Fibroblast of gingiva (primary cell): ENCODE measurements around the gene ZCCHC17.

ENCODE experiments used
- DNase-seq: peaks from one replicate; pipeline ENCODE4 v3.0.0-alpha.2; 2011; ENCODE audit warnings: low read depth

Gene ZCCHC17

GRCh38 chr1:31306278-31306677 lies 9.4 kb downstream of the ZCCHC17 start:
- peak; percentile 92 for DNase-seq

DNA sequence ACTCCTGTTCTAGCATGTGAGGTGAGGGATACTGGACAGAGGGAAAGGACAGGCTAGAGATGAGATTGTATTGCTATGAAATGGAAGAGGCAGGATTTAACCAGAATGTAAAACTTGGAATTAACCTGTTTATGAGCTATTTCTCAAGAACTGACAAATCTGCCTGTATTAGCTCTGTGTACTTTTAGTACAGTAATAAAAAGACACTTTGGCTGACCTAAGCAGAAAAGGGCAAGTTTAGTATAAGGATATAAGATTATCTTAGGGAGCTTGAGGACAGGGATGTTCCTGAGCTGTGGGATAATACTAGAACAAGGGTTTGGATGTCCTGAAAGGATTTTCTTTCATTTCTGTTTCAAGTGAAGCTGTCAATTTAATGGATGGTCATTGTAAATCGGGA lies 11.2 kb downstream of the ZCCHC17 start:
- no peak for DNase-seq

- DNase-seq = peak; percentile 67
Observed at GRCh38 chr1:31310198-31310597, 13.4 kb downstream of the ZCCHC17 start.

GRCh38 chr1:31315902-31316301 lies 19.1 kb downstream of the ZCCHC17 start:
- DNase-seq = no peak

DNA sequence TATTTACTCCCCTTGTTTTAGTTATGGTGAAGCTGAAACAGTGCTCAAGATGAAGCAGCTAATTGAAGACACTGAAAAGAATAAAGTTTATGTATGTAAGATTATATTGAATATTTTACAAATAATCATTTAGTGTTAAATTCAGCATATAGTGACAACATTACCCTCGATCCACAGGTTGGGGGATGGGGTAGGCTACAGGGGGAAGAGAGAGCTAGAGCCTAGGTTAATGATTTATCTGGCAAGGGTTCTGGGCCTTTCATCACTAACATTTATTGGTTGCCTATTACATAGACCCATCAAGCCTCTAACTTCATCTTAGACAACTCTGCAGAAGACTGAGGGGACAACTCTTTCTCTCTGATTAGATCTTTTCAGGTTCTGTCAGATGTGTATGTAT lies 21.3 kb downstream of the ZCCHC17 start:
- no peak for DNase-seq

GRCh38 chr1:31324093-31324492 lies 27.3 kb downstream of the ZCCHC17 start:
- no peak for DNase-seq

- no peak for DNase-seq
Observed at GRCh38 chr1:31324992-31325391, 28.2 kb downstream of the ZCCHC17 start.

GRCh38 chr1:31326461-31326860 lies 29.6 kb downstream of the ZCCHC17 start:
- no peak for DNase-seq

- DNase-seq = peak; percentile 65
Observed at GRCh38 chr1:31327381-31327780, 30.5 kb downstream of the ZCCHC17 start.

DNA sequence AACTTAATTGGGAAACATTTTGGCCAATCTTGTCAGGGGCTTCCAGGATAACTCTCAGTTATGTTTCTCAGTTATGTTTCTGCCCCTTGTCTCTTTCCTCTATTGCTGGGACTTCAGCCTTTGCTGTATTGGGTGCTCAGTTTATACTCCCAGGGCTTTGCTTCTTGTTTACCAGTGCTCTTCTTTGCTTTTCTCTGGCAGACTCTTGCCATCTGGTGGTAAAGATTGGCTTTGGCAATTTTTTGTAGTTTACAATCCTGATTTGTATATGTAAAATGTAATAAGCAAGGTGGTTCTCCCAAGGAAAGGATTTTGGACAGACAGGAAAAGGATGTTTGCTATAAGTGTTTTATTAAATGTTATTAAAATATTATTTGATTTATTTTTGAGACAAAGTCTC lies 38.2 kb downstream of the ZCCHC17 start:
- DNase-seq = peak; percentile 47

DNA sequence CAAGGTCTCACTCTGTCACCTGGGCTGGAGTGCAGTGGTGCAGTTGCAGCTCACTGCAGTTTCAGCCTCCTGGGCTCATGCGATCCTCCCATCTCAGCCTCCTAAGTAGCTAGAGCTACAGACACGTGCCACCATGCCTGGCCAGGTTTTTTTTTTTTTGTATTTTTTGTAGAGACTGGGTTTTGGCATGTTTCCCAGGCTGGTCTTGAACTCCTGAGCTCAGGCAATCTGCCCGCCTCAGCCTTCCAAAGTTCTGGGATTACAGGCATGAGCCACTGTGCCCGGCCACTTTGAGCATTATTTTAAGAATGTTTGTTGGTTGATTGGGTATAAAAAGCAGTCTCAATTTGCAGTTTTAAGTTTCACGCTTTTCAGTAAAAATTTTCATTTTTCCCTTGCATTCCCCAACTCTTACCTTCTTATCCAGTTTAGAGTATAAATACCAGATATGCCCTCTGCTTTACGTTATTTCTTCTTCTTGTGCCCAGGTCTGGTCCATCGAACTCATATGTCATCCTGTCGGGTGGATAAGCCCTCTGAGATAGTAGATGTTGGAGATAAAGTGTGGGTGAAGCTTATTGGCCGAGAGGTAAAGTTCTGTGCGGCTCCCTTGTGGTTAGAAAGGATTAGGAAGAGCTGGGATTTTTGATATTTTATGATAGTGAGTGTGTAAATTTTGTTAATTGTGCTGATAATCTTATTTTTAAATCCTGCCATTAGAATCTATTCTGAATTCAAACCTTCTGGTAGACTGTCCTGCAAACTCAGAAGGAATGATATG lies 40.0 kb downstream of the ZCCHC17 start:
- DNase-seq = no peak

DNA sequence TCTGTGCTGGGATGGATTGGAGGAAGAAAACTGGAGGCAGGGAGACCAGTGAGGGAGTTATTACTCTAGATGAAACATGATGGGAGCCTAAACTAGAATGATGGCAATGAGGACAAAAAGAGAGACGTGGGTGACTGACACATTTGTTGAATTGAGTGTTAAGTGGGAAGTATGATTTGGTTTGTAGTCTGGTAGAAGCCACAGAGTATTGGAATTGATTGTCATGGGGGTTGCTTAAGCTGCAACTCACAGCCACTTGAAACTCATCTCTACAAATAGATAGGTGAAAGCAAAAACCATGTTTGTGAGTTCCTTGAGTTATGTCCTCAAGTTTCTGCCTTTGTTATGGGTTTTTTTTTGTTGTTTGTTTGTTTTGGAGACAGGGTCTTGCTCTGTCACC lies 47.7 kb downstream of the ZCCHC17 start:
- DNase-seq = no peak

- no peak for DNase-seq
Observed at GRCh38 chr1:31345635-31346034, 48.8 kb downstream of the ZCCHC17 start.

DNA sequence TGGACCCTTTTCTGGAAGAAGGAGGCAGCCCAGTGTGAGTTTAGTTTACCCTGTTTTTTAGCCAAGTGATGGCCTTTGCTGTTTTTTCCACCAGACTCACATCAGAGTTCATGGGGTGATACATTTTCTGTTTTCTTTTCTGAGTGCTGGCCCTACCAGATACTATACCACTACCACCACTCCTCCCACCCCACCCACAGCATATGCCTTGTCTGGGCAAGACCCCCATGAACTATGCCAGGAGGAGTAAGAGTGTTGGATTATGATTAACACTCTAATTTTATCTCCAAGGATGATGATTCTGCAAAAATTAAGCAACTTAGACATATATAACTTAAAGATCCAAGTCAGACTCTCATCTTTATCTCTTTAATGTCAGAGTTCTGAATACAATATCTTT lies 50.0 kb downstream of the ZCCHC17 start:
- DNase-seq = no peak

GRCh38 chr1:31348449-31348848 lies 51.6 kb downstream of the ZCCHC17 start:
- DNase-seq = no peak

DNA sequence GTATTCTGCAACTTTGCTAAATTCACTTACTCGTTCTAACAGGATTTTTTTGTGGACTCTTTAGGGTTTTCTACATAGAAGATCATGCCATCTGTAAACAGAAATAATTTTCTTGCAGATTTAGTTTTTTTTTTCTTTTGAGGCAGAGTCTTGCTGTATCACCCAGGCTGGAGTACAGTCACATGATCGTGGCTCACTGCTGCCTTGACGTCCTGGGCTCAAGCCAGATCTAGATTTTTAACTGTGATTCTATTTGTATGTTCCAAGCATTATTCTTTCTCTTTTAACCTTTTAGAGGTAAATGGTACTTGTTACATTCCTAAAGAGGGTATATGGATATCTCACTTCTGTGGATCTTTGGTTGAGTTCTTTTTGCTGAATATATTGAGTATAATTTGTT lies 57.5 kb downstream of the ZCCHC17 start:
- DNase-seq = no peak

GRCh38 chr1:31356427-31356826 lies 59.6 kb downstream of the ZCCHC17 start:
- DNase-seq = no peak

DNA sequence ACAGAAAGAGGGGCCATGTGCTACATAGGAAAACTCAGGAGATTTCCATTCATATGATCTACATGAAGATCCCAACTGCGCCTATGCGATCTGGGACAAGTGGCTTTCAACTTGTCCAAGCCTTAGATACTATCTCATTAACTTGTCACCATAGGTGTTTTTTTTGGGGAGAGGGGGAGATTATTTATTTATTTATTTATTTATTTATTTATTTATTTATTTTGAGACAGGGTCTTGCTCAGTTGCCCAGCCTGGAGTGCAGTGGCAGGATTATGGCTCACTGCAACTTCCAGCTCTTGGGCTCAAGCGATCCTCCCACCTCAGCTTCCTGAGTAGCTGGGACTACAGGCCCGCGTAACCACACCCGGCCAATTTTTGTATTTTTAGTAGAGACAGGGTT lies 64.8 kb downstream of the ZCCHC17 start:
- DNase-seq = no peak

GRCh38 chr1:31362032-31362431 lies 65.2 kb downstream of the ZCCHC17 start:
- DNase-seq = no peak

DNA sequence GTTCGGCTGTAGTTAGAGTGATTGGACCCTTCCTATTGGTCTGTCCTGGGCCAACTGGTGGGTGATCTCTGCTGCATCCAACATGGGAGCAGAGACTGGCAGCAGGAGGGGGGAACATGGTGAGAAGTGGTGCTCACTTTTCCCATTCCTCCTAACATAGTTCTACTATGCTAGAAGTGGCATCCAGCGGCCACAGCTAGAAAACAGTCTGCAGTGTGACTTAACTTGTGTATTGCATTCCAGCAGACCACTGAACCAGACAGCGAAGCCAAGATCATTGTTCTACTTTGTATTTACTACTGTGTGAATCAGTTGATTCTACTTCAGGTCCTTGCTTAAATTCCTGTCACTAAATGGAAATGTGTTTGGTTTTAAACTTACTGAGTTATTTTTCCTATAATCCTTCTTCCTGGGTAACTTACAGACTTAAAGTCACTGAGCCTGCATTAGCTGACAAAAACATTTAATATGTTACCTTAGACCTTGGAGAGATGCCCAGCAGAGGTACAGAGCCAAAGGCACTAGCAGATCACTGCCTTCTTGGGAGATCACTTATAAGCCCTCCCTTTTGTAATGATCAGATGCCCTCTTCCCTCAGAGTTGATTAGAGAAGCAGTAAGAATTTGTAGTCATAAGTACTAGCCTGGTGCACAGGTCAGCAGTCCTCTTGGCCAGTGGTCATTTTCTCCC lies 67.9 kb downstream of the ZCCHC17 start:
- no peak for DNase-seq

DNA sequence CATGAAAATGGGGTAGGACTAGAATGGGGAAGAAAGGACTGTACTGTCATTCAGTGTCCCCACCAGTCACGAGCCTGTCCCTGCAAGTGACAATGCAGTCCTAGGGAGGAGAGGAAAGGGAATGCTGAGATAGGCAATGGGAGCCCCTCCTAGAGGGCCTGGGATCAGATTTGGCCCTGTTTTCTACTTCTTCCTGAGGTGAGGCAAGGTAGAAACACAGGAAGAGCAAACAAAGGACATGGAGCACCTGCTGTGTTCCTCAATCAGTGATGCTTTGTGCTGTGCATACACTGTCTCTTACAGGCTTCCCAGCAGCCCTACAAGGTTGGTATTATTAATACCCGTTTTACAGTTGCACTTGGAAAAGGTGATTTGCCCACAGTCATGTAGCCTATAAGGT lies 70.0 kb downstream of the ZCCHC17 start:
- DNase-seq = no peak

DNA sequence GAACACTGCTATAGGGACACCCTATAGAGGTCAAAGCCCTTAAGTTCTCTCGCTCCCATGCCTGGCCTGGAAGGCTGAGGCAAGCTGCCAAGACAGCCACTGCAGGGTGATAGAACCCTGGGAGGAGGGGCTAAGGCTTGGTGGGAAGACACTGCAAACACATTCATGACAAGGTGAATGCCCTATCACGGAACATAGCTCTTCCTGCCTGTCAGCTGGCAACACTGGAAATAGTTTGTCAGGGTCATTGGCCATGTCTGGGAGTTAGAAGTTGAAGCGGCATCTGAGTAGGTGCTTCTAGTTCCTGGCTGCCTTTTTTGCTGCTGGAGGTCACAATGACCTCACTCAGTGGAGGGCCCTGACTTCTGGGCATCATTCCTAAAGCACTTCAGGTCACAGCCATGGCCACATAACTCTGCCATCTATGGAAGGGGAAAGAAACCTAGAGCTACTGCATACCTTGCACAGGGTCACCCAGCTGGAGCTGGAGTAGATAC lies 71.8 kb downstream of the ZCCHC17 start:
- DNase-seq = no peak

GRCh38 chr1:31370021-31370420 lies 73.2 kb downstream of the ZCCHC17 start:
- DNase-seq = no peak

- DNase-seq = no peak
Observed at GRCh38 chr1:31370565-31370964, 73.7 kb downstream of the ZCCHC17 start.
